ENCODE measurements around the gene RABGGTA.

- TF ChIP-seq TAF1 (IDR thresholded peaks at IDR 0.05; ENCODE audit: low read depth), result no peak
- no peak for TF ChIP-seq RAD21 (IDR thresholded peaks at IDR 0.05; ENCODE audit: low read depth)
- no peak for TF ChIP-seq REST (IDR thresholded peaks at IDR 0.05; ENCODE audit: low read depth)
- TF ChIP-seq YY1 (IDR thresholded peaks at IDR 0.05; ENCODE audit: low read depth), result no peak
- TF ChIP-seq EGR1 (IDR thresholded peaks at IDR 0.05), result no peak
- TF ChIP-seq TCF12 (IDR thresholded peaks at IDR 0.05; ENCODE audit: low read depth), result no peak
- no peak for TF ChIP-seq NFIC (IDR thresholded peaks at IDR 0.05)
These were observed 14.4 kb downstream of the RABGGTA start for GRCh38 chr14:24256960-24257359.

Data from Ishikawa (cell line).